Measurements from ENCODE around the gene NUDT8.

DNA sequence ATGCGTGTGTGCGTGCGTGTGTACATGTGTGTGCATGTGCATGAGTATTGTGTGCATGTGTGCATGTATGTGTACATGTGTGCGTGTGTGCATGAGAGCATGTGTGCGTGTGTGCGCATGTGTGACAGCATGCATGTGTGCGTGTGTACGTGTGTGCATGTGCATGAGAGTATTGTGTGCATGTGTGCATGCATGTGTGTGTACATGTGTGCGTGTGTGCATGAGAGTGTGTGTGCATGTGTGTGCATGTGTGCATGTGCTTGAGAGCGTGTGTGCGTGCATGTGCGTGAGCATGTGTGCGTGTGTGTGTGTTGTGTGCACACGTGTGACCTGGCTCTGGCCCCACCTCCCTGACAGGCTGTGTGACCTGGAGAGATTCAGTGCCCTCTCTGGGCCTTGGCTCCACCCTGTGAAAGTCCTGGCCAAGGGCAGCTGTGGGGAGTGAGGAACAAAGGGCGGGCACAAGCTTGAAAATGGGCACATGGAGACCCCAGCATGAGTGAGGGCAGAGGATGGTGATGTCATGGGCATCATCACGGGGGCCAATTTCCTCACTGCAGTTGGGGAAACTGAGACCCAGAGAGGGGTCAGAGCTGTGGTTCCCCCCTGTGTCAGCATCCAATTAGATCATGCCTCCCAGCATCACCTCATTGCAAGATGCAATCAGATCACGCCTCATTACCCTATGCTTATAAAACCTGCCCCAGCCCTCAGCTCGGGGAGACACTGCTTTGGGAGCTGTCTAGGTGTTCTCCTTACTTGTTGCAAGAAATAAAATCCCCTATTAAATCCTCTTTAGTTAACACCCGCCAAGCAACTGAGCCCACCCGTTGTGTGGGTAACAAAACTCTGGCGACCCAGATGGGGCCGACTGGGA lies 20.1 kb upstream of the NUDT8 start:
- TF ChIP-seq TRIM24 (IDR thresholded peaks at IDR 0.05) (no peak), SPI1 (IDR thresholded peaks at IDR 0.05; ENCODE audit: borderline replicate concordance, low read depth, low read length) (no peak)
- TF ChIP-seq, protein P1, sequence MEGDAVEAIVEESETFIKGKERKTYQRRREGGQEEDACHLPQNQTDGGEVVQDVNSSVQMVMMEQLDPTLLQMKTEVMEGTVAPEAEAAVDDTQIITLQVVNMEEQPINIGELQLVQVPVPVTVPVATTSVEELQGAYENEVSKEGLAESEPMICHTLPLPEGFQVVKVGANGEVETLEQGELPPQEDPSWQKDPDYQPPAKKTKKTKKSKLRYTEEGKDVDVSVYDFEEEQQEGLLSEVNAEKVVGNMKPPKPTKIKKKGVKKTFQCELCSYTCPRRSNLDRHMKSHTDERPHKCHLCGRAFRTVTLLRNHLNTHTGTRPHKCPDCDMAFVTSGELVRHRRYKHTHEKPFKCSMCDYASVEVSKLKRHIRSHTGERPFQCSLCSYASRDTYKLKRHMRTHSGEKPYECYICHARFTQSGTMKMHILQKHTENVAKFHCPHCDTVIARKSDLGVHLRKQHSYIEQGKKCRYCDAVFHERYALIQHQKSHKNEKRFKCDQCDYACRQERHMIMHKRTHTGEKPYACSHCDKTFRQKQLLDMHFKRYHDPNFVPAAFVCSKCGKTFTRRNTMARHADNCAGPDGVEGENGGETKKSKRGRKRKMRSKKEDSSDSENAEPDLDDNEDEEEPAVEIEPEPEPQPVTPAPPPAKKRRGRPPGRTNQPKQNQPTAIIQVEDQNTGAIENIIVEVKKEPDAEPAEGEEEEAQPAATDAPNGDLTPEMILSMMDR (IDR thresholded peaks at IDR 0.05 in 2 of 3, conservative IDR thresholded peaks at IDR 0.05 in 1 of 3; ENCODE audit: insufficient read depth in 2 of 3, low read depth in 1 of 3, low read length in 3 of 3): no peak

Data from K562 (cell line).